ENCODE measurements around the gene PLD1.

PLD1 gene

GRCh38 chr3:171704814-171705213 is 105.5 kb downstream of the PLD1 start:
- no peaks in the 10 kb centered on the region for H3K9me3 ChIP-seq (ENCODE audit: control insufficient read depth, insufficient read depth, low read depth, low read length)
- ChIA-PET POLR2A (no interaction called here), CTCF (interaction anchor here (0.7 to 1.5 kb wide), 3 partner anchors 9 to 126 kb away, joined by 3 to 5 read pairs (median 3); no protein-coding TSS in a partner anchor)
- H3K36me3 ChIP-seq (ENCODE audit: control insufficient read depth in 2 of 2, insufficient read depth in 1 of 2, low read length in 2 of 2): no peaks in the 10 kb centered on the region
- no peaks in the 10 kb centered on the region for H3K4me1 ChIP-seq (ENCODE audit: control insufficient read depth, insufficient read depth, low read length)
- no peak overlapping the region for H3K27ac ChIP-seq (ENCODE audit: extremely low read depth, low read depth, low read length)
- no peak overlapping the region for H3K4me3 ChIP-seq (ENCODE audit: low read depth, low read length)
- TF ChIP-seq ZNF792 (tag by site-specific recombination; IDR thresholded peaks at IDR 0.05) (no peak), GLI4 (tag by site-specific recombination; IDR thresholded peaks at IDR 0.05) (no peak), ZNF776 (tag by site-specific recombination; IDR thresholded peaks at IDR 0.05; ENCODE audit: borderline replicate concordance) (no peak), ZNF280D (tag by site-specific recombination; IDR thresholded peaks at IDR 0.05) (no peak), ZNF302 (tag by site-specific recombination; IDR thresholded peaks at IDR 0.05; ENCODE audit: low read depth) (no peak)
- TF ChIP-seq, protein P1, sequence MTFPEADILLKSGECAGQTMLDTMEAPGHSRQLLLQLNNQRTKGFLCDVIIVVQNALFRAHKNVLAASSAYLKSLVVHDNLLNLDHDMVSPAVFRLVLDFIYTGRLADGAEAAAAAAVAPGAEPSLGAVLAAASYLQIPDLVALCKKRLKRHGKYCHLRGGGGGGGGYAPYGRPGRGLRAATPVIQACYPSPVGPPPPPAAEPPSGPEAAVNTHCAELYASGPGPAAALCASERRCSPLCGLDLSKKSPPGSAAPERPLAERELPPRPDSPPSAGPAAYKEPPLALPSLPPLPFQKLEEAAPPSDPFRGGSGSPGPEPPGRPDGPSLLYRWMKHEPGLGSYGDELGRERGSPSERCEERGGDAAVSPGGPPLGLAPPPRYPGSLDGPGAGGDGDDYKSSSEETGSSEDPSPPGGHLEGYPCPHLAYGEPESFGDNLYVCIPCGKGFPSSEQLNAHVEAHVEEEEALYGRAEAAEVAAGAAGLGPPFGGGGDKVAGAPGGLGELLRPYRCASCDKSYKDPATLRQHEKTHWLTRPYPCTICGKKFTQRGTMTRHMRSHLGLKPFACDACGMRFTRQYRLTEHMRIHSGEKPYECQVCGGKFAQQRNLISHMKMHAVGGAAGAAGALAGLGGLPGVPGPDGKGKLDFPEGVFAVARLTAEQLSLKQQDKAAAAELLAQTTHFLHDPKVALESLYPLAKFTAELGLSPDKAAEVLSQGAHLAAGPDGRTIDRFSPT (tag by site-specific recombination; IDR thresholded peaks at IDR 0.05): no peak
- TF ChIP-seq, protein P2, sequence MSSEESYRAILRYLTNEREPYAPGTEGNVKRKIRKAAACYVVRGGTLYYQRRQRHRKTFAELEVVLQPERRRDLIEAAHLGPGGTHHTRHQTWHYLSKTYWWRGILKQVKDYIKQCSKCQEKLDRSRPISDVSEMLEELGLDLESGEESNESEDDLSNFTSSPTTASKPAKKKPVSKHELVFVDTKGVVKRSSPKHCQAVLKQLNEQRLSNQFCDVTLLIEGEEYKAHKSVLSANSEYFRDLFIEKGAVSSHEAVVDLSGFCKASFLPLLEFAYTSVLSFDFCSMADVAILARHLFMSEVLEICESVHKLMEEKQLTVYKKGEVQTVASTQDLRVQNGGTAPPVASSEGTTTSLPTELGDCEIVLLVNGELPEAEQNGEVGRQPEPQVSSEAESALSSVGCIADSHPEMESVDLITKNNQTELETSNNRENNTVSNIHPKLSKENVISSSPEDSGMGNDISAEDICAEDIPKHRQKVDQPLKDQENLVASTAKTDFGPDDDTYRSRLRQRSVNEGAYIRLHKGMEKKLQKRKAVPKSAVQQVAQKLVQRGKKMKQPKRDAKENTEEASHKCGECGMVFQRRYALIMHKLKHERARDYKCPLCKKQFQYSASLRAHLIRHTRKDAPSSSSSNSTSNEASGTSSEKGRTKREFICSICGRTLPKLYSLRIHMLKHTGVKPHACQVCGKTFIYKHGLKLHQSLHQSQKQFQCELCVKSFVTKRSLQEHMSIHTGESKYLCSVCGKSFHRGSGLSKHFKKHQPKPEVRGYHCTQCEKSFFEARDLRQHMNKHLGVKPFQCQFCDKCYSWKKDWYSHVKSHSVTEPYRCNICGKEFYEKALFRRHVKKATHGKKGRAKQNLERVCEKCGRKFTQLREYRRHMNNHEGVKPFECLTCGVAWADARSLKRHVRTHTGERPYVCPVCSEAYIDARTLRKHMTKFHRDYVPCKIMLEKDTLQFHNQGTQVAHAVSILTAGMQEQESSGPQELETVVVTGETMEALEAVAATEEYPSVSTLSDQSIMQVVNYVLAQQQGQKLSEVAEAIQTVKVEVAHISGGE (tag by site-specific recombination; conservative IDR thresholded peaks at IDR 0.05; ENCODE audit: low read depth): no peak
- TF ChIP-seq, protein P3, sequence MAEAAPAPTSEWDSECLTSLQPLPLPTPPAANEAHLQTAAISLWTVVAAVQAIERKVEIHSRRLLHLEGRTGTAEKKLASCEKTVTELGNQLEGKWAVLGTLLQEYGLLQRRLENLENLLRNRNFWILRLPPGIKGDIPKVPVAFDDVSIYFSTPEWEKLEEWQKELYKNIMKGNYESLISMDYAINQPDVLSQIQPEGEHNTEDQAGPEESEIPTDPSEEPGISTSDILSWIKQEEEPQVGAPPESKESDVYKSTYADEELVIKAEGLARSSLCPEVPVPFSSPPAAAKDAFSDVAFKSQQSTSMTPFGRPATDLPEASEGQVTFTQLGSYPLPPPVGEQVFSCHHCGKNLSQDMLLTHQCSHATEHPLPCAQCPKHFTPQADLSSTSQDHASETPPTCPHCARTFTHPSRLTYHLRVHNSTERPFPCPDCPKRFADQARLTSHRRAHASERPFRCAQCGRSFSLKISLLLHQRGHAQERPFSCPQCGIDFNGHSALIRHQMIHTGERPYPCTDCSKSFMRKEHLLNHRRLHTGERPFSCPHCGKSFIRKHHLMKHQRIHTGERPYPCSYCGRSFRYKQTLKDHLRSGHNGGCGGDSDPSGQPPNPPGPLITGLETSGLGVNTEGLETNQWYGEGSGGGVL (tag by site-specific recombination; IDR thresholded peaks at IDR 0.05): no peak

- CTCF ChIA-PET: interaction anchor here (0.7 to 1.0 kb wide), 7 partner anchors 9 to 636 kb away, joined by 3 to 5 read pairs (median 3); no protein-coding TSS in a partner anchor
- Histone ChIP-seq H3K4me1 (ENCODE audit: control insufficient read depth, insufficient read depth, low read length) (no peaks in the 10 kb centered on the region), H3K27ac (ENCODE audit: extremely low read depth, low read depth, low read length) (no peak overlapping the region), H3K9me3 (ENCODE audit: control insufficient read depth, insufficient read depth, low read depth, low read length) (no peaks in the 10 kb centered on the region), H3K36me3 (ENCODE audit: control insufficient read depth in 2 of 2, insufficient read depth in 1 of 2, low read length in 2 of 2) (no peaks in the 10 kb centered on the region), H3K4me3 (ENCODE audit: low read depth, low read length) (no peak overlapping the region)
- TF ChIP-seq ZNF660 (tag by site-specific recombination; IDR thresholded peaks at IDR 0.05): peak; percentile 18; the same call in 1 of the 2 replicates
- TF ChIP-seq ZNF335 (tag by site-specific recombination; conservative IDR thresholded peaks at IDR 0.05): peak; percentile 26; the same call in 1 of the 2 replicates
- no peak for TF ChIP-seq HOXD13 (CRISPR knock-in tag; IDR thresholded peaks at IDR 0.05; ENCODE audit: borderline replicate concordance)
- POLR2A ChIA-PET: no interaction called here
These were observed 106.3 kb downstream of the PLD1 start for GRCh38 chr3:171704002-171704401.

Measured in HEK293 (cell line).